Fibroblast of the aortic adventitia (primary cell): ENCODE results near the gene RIPOR1. TPM values are rescaled to one million over a fixed set of nuclear protein-coding genes. Genes with fewer than 3 reads are reported as not detected.

Experiments used
- DNase-seq: peaks from one replicate; pipeline ENCODE4 v3.0.0-alpha.2; 2010; ENCODE audit warnings: low read depth
- H3K4me3 ChIP-seq: 2 replicates; pipeline ENCODE4 v1.5.1; 2011; ENCODE audit warnings: low read depth, mild to moderate bottlenecking, control low read depth, low read length, moderate library complexity
- total RNA-seq: library from RNA; depleted of rRNA; stranded (reverse); fragments of >200 nt; gene quantifications from 2 replicates; pipeline ENCODE4 v1.2.3, GENCODE V29; 2012; ENCODE audit warnings: low replicate concordance
- TF ChIP-seq, protein P1 (sequence below): IDR thresholded peaks from 2 replicates; pipeline ENCODE4 v1.5.1; 2011; ENCODE audit warnings: mild to moderate bottlenecking, low read length, control low read depth, inconsistent platforms; ENCODE audit not compliant: insufficient read depth

RIPOR1 gene
- total RNA-seq, 1 donor: 29.3 TPM

DNA sequence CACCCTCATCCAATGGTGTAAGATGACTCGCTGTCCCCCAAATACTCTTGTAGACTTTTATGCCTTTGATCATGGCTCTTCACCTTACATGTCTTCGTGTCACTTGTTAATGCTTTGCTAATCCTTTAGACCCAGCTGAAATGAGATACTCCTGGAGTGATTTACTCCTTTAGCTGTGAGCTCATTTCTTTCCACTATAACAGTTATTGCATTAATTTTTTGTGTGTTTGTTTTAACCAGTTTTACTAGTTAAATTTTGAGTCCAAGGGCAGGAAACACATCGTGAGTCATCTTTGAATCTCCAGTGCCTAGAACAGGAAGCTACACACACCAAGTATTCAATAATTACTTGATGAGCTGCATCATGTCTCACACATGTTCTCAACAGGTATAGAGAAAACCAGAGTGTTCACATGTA is 27.2 kb downstream of the RIPOR1 start:
- peak; percentile 40 for DNase-seq
- TF ChIP-seq, protein P1, sequence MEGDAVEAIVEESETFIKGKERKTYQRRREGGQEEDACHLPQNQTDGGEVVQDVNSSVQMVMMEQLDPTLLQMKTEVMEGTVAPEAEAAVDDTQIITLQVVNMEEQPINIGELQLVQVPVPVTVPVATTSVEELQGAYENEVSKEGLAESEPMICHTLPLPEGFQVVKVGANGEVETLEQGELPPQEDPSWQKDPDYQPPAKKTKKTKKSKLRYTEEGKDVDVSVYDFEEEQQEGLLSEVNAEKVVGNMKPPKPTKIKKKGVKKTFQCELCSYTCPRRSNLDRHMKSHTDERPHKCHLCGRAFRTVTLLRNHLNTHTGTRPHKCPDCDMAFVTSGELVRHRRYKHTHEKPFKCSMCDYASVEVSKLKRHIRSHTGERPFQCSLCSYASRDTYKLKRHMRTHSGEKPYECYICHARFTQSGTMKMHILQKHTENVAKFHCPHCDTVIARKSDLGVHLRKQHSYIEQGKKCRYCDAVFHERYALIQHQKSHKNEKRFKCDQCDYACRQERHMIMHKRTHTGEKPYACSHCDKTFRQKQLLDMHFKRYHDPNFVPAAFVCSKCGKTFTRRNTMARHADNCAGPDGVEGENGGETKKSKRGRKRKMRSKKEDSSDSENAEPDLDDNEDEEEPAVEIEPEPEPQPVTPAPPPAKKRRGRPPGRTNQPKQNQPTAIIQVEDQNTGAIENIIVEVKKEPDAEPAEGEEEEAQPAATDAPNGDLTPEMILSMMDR: no peak
- no peak overlapping the region for H3K4me3 ChIP-seq

DNA sequence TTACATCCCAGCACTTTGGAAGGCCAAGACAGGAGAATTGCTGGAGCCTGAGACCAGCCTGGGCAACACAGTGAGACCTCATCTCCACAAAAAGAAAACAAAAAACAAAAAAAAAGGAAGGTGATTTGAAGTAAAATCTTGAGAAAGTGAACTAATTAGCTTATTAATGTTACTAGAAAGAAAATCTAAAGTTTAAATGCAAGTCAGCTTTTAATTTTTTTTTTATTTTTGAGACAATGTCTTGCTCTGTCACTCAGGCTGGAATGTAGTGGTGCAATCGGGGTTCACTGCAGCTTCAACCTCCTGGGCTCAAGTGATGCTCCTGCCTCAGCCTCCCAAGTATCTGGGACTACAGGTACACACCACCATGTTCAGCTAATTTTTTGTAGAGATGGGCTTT is 30.2 kb downstream of the RIPOR1 start:
- TF ChIP-seq, protein P1: no peak
- no peak overlapping the region for H3K4me3 ChIP-seq
- no peak for DNase-seq

DNA sequence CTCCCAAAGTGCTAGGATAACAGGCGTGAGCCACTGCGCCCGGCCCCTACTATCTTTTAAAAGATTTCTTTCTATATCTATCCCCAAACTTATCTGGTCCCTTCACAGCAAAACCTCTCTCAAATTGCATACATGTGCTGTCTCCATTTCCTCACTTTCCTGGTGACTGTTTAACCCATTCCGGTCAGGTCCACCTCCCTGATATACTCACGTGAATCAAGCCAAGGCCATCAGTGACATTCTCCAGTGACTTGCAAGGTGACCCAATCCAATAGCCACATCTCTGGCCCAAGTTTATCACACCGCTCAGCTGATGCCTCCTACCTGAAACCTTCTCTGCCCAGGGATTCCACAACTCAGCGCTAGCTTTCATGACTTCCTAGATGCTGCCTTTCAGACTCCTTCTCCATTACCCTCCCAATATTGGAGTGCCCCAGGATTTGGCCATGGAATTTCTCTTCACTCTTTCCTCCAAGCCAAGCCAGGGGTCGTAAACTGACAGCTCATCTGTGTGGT is 32.3 kb downstream of the RIPOR1 start:
- no peak for DNase-seq
- peak overlapping the region; percentile 25 for H3K4me3 ChIP-seq
- TF ChIP-seq, protein P1: no peak

DNA sequence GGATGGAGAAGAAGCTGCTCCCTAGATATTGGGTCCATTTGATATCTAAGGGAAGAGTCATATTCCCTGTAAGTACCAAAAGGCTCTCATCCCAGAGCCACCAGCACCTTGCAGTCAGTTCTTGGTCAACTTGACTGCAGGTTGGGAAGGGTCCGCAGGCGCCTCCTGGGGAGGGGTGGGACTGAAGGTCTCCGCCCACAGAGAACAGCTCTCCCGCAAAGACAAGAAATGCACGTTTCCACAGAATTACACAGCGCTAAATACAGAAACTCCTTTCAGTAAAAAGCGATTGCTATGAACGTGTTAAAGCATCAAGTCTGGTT is 32.8 kb downstream of the RIPOR1 start:
- DNase-seq: no peak
- peak overlapping the region; percentile 73 for H3K4me3 ChIP-seq
- TF ChIP-seq, protein P1: no peak

DNA sequence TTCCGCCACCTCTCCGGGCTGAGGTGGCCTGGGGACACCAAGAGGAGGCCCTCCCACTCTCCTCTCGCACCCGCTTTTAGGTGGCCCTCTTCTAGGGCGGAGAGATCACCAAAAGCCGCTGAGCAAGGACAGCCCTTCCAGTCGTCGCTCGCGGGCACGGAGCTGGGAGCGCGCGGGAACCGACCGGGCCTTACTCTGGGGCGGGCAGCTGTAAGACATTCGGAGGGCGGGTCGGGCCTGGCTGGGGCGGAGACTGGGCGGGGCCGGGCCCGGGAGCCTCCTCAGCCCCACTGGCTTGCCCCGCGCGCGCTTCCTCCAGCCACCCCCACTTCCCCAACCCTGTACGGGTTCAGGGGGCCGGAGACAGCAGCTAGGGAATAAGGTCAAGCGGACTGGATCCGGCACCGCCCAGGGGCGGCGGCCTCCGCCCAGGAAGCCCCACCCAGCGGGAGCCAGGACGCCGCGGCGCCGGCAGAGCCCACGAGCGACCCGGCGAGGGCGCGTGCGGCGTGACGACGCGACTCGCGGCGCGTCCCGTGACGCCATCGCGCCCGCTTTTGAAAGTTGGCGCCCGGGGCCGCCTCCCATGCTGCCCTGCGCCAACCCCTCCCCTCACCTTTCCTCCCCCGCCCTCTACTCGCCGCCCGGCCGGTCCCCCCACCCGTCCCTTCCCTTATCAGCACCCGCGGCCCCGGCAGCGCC is 33.3 kb downstream of the RIPOR1 start:
- TF ChIP-seq, protein P1: no peak
- DNase-seq: peak; percentile 94
- H3K4me3 ChIP-seq: peak overlapping the region; percentile 73

DNA sequence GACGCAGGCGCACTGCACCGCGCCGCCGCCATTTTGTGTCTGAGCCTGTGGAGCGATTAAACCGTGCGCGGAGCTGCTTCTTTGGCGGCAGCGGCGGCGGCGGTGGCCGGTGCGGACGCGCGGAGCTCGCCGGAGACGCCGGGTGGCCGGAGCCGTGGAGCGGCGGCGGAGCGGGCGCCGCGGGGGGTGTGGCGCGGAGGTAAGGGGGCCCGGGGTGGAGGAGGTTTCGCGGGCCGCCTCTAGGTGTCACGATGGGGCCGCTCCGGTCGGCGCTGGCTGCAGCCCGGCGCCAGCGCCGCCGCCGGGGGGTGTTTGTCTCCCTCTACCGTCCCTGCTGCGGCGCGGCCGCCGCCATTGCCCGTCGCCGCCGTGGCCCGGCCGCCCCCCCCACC is 33.9 kb downstream of the RIPOR1 start, which contains the start of gene CTCF:
CTCF (plus strand) TSS at position 1 of the 392 bp plus-strand sequence. CDS start 48,307 bp downstream, outside the sequence.
- TF ChIP-seq, protein P1: peak; percentile 48
- peak; percentile 75 for DNase-seq
- peak within 1 kb of the TSS; percentile 73 for H3K4me3 ChIP-seq
